GM13976 (cell line): ENCODE data around the gene ARHGEF4.

Experiments used
- DNase-seq: peaks from one replicate; pipeline ENCODE4 v3.0.0; 2012; ENCODE audit warnings: low spot score
- in situ Hi-C: fragments of 300-500 bp; cut with MboI; formaldehyde crosslinking; loops from one replicate; pipeline ENCODE4 v1.12.0; 2022; ENCODE audit warnings: low sequenced_read_pairs, mixed read lengths, inconsistent platforms; ENCODE audit not compliant: unreplicated experiment
- TF ChIP-seq, protein P1 (sequence below): IDR thresholded peaks from 2 replicates; pipeline ENCODE4 v1.5.1; 2012; ENCODE audit warnings: borderline replicate concordance, mild to moderate bottlenecking; ENCODE audit not compliant: insufficient read depth; ENCODE audit errors: extremely low read depth, missing control alignments, control extremely low read depth

ARHGEF4 gene

DNA sequence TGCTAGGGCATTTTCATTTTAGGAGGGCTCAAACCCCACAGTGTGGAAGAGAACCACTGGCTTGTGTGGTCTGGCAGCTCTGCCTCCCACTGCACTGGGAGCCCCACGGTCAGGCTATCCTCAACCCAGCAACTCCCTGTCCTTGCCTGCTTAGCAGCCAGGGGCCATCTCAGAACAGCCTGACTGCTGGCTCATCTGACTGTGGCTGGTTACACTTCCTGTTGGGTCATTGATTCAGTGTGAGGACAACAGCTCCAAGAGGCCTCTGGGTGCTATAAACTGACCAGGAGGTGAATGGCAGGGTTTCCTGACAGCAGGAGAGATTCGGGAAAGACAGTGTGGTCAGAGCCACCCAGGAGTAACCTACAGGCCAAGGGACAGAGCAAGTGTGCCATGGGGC is 41.3 kb upstream of the ARHGEF4 start:
- in situ Hi-C loops, result no loop called here
- no peak for DNase-seq
- TF ChIP-seq, protein P1, sequence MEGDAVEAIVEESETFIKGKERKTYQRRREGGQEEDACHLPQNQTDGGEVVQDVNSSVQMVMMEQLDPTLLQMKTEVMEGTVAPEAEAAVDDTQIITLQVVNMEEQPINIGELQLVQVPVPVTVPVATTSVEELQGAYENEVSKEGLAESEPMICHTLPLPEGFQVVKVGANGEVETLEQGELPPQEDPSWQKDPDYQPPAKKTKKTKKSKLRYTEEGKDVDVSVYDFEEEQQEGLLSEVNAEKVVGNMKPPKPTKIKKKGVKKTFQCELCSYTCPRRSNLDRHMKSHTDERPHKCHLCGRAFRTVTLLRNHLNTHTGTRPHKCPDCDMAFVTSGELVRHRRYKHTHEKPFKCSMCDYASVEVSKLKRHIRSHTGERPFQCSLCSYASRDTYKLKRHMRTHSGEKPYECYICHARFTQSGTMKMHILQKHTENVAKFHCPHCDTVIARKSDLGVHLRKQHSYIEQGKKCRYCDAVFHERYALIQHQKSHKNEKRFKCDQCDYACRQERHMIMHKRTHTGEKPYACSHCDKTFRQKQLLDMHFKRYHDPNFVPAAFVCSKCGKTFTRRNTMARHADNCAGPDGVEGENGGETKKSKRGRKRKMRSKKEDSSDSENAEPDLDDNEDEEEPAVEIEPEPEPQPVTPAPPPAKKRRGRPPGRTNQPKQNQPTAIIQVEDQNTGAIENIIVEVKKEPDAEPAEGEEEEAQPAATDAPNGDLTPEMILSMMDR, result no peak

DNA sequence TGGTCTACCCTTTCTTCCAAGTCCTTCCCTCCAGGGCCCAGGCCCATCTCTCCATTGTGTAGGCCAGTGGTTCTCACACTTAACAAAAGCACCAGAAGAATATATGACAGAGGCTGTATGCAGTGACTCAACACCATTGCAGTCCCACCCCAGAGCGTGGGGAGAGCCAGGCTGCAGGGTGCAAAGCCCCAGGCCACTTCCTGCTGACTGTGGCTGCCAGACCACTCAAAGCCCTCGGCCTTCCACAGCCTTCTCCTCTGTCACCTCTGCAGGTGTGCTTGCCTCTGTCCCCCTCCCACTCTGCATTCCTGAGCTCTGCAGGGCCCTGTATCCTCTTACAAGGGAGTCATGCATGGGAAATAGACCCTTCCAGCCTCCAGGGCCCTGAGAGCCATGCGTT is 40.4 kb upstream of the ARHGEF4 start:
- in situ Hi-C loops, result no loop called here
- no peak for DNase-seq
- TF ChIP-seq, protein P1, result no peak

DNA sequence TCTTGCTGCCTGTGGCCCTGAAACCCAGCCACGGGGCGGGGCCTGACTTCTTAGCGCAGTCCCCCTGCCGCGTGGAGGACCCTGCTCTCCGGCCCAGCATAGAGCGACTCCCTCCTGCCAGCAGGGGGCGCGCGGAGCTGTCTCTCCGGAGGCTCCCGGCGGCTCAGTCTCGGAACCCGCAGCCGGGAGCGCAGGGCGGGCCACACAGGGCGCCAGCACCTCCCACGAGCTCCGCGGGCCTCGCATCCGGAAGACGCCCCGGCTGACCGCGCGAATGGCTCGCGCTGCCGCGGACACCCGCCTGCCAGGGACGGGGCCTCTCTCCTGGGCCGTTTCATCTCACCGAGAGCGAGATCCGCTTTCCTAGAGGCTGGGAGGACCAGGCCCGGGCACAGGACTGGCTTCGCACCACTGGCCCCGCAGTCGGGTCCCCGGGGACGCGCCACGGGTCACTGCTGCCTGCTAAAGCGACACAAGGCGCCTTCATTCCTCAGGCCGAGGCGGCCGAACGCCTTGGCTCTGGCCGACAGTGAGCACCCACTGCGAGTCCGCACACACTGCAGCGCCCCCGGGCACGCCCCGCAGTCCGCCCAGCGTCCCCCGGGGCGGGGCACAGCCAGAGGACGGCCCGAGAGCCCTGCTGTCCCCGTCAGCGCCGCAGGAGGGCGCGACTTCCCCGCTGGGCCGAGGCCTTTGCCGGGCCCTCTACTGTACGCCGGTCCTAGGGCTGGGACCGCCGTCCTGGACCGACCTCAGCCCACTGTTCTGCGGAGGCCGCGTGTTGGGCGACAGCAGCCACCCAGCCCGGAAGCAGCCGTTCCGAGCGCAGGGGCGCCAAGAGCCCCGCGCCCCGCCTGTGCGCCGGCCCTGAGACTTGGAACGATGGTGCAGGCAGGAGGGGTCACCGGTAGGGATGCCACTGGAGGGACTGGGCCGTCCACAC is 39.0 kb upstream of the ARHGEF4 start:
- peak; percentile 94 for DNase-seq
- TF ChIP-seq, protein P1, result peak; percentile 98
- in situ Hi-C loops, result no loop called here

DNA sequence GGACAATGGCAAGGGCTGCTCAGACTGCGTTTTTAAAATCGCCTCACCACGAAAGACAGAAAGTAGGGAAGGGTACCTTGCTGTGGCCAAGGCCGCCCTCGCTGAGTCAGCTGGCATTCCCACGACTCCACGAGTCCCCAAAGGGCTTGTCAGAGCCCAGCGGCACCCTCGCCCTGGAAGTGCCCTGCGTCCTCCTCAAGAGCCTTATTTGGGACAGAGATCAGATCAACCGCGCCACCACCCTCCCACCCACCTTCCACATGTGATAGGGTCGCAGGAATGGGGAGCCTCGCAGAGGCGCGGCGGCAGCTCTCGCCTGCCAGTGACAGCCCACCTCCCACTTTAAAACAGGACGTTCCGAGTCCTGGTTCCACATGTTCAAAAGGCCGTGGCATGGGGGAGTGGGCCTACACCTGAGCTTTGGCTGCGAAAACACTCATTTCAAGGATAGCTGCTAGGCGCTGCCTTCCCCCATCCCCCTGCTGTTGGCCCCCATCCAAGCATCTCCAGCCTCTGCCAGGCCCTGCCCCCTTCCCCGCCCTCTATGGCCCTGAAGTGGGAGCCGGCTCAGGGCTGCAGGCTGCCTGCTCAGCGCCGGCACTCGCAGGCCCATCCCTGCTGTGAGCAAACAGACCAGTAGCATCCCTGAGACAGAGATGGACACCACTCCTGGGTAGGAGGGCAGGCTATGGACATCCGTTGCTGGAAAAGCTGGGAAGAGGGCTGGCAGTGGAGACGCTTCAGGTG is 38.1 kb upstream of the ARHGEF4 start:
- DNase-seq, result no peak
- TF ChIP-seq, protein P1, result no peak
- in situ Hi-C loops, result no loop called here

DNA sequence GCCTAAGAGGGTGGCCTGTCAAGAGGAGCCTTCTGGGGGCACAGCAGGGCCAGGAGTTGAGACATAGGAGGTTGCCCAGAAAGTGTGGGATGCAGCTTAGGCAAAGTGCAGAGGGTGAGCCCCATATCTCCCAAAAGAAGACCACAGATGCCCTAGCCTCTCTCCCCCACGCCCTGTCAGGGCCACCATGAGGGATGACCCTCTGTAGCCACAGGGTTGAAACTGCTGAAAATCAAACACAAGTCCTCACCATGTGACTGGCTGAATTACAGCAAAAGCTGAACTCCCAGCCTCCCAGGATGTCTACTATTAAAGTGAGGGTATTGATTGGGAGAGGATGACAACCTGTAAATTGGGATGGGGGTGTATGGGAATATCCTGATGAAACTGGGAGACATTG is 37.4 kb upstream of the ARHGEF4 start:
- no peak for DNase-seq
- in situ Hi-C loops, result no loop called here
- TF ChIP-seq, protein P1, result no peak

DNA sequence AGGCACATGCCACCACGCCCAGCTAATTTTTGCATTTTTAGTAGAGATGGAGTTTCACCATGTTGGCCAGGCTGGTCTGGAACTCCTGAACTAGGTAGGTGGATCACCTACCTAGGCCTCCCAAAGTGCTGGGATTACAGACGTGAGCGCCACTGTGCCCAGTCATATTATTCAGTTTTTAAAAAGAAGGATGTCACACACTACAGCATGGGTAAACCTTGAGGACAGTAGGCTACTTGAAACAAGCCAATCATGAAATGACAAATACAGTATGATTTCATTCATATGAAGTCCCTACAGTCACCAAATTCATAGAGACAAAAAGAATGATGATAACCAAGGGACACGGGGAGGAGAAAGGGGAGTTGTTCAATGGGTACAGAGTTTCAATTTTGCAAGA is 31.1 kb upstream of the ARHGEF4 start:
- in situ Hi-C loops, result no loop called here
- DNase-seq, result no peak

More for the DNA sequence above, 31.1 kb upstream of the ARHGEF4 start:
- TF ChIP-seq, protein P1, result no peak
